ENCODE data around the gene ADGRG6. TPM values are rescaled to one million over a fixed set of nuclear protein-coding genes. Genes with fewer than 3 reads are reported as not detected.
"Not testable (repeated sequence)": the region's sequence is repeated elsewhere in the genome, so short reads cannot be mapped to it uniquely, and the experiment has no call there.

Gene ADGRG6
- total RNA-seq, 6 donors from 2014 or later = 19.9 to 44.1 (median 29.8) TPM

GRCh38 chr6:142419071-142419470, 117.3 kb downstream of the ADGRG6 start:
- WGBS, 2 donors = 69 to 73% methylated on average over 3 of the region's 3 CpGs
- no peak overlapping the region for H3K4me3 ChIP-seq
- no peaks in the 10 kb centered on the region for H3K27me3 ChIP-seq
- H3K36me3 ChIP-seq = peaks cover 0 to 8% (median 0%) of the 10 kb centered on the region in 4 donors
- no peak for DNase-seq
- no peak for ATAC-seq (ENCODE audit: low FRiP score in 2 of 2)
- TF ChIP-seq EP300 (IDR thresholded peaks at IDR 0.05) (no peak), CTCF (IDR thresholded peaks at IDR 0.05) (no peak), POLR2AphosphoS5 (IDR thresholded peaks at IDR 0.05) (no peak), POLR2A (IDR thresholded peaks at IDR 0.05) (no peak)
- H3K4me1 ChIP-seq = no peaks in the 10 kb centered on the region
- no peaks in the 10 kb centered on the region for H3K9me3 ChIP-seq
- H3K27ac ChIP-seq = no peak overlapping the region

GRCh38 chr6:142420802-142421201, 119.0 kb downstream of the ADGRG6 start:
- ATAC-seq (ENCODE audit: low FRiP score in 2 of 2) (no peak), DNase-seq (no peak)
- TF ChIP-seq POLR2A (IDR thresholded peaks at IDR 0.05) (no peak), POLR2AphosphoS5 (IDR thresholded peaks at IDR 0.05) (no peak), EP300 (IDR thresholded peaks at IDR 0.05) (no peak)
- Histone ChIP-seq H3K4me3 (no peak overlapping the region), H3K4me1 (no peaks in the 10 kb centered on the region), H3K9me3 (no peaks in the 10 kb centered on the region), H3K36me3 (peaks cover 0 to 8% (median 0%) of the 10 kb centered on the region in 4 donors), H3K27ac (no peak overlapping the region), H3K27me3 (no peaks in the 10 kb centered on the region)

- Histone ChIP-seq H3K27ac (no peak overlapping the region), H3K27me3 (no peaks in the 10 kb centered on the region), H3K4me1 (no peaks in the 10 kb centered on the region), H3K9me3 (no peaks in the 10 kb centered on the region), H3K4me3 (no peak overlapping the region), H3K36me3 (peaks cover 0 to 7% (median 0%) of the 10 kb centered on the region in 4 donors)
- DNase-seq = no peak
- ATAC-seq (ENCODE audit: low FRiP score in 2 of 2) = no peak
- TF ChIP-seq POLR2A (IDR thresholded peaks at IDR 0.05) (no peak), CTCF (IDR thresholded peaks at IDR 0.05) (no peak), EP300 (IDR thresholded peaks at IDR 0.05) (no peak), POLR2AphosphoS5 (IDR thresholded peaks at IDR 0.05) (no peak)
Measured at GRCh38 chr6:142421285-142422117, 119.7 kb downstream of the ADGRG6 start.

GRCh38 chr6:142426444-142427132, 124.8 kb downstream of the ADGRG6 start:
- ATAC-seq (ENCODE audit: low FRiP score in 2 of 2); H3K27me3 ChIP-seq: not testable (repeated sequence)
- 82 to 100% methylated on average over 2 of the region's 2 CpGs for WGBS, 2 donors

GRCh38 chr6:142428468-142428867, 126.7 kb downstream of the ADGRG6 start:
- DNase-seq; H3K27ac ChIP-seq; H3K27me3 ChIP-seq; H3K9me3 ChIP-seq; H3K4me3 ChIP-seq; H3K36me3 ChIP-seq; ATAC-seq (ENCODE audit: low FRiP score in 2 of 2); H3K4me1 ChIP-seq: not testable (repeated sequence)
- WGBS, 2 donors = 94 to 95% methylated on average over 2 of the region's 2 CpGs

More at GRCh38 chr6:142426444-142427132, 124.8 kb downstream of the ADGRG6 start:
- not testable (repeated sequence) for H3K36me3 ChIP-seq, H3K4me1 ChIP-seq, H3K4me3 ChIP-seq, DNase-seq, H3K9me3 ChIP-seq, H3K27ac ChIP-seq

GRCh38 chr6:142429195-142429594, 127.4 kb downstream of the ADGRG6 start:
- H3K9me3 ChIP-seq = no peaks in the 10 kb centered on the region
- no peaks in the 10 kb centered on the region for H3K27me3 ChIP-seq
- H3K36me3 ChIP-seq = no peaks in the 10 kb centered on the region
- DNase-seq (no peak), ATAC-seq (ENCODE audit: low FRiP score in 2 of 2) (no peak)
- H3K27ac ChIP-seq = no peak overlapping the region
- TF ChIP-seq POLR2A (IDR thresholded peaks at IDR 0.05) (no peak), EP300 (IDR thresholded peaks at IDR 0.05) (no peak), CTCF (IDR thresholded peaks at IDR 0.05) (no peak)
- H3K4me3 ChIP-seq = no peak overlapping the region
- H3K4me1 ChIP-seq = no peaks in the 10 kb centered on the region

Data from upper lobe of left lung (tissue), 6 donors.